Activated T-cell treated with anti-CD3 and anti-CD28 coated beads, Interleukin-2, amount 50 U/mL, for 24 hours (primary cell): Measurements from ENCODE around the gene ADARB2.
"Not testable (repeated sequence)": the region's sequence is repeated elsewhere in the genome, so short reads cannot be mapped to it uniquely, and the experiment has no call there.

Source experiments
- DNase-seq: peaks from one replicate; pipeline ENCODE4 v3.0.0-alpha.2; 2020
- H3K27ac Mint-ChIP-seq: 2 replicates; pipeline ENCODE4 v1.8.0; 2020; ENCODE audit warnings: mild to moderate bottlenecking, mixed read lengths
- H3K27me3 Mint-ChIP-seq: 2 replicates; pipeline ENCODE4 v1.8.0; 2020; ENCODE audit warnings: mixed read lengths
- H3K36me3 Mint-ChIP-seq: 2 replicates; pipeline ENCODE4 v1.8.0; 2020; ENCODE audit warnings: low read depth, mixed read lengths
- H3K4me1 Mint-ChIP-seq: 2 replicates; pipeline ENCODE4 v1.8.0; 2020; ENCODE audit warnings: low read depth, mixed read lengths
- H3K4me3 Mint-ChIP-seq: 2 replicates; pipeline ENCODE4 v1.8.0; 2020; ENCODE audit warnings: mild to moderate bottlenecking, moderate library complexity, mixed read lengths
- H3K9me3 Mint-ChIP-seq: 2 replicates; pipeline ENCODE4 v1.8.0; 2020; ENCODE audit warnings: mixed read lengths

ADARB2 gene

DNA sequence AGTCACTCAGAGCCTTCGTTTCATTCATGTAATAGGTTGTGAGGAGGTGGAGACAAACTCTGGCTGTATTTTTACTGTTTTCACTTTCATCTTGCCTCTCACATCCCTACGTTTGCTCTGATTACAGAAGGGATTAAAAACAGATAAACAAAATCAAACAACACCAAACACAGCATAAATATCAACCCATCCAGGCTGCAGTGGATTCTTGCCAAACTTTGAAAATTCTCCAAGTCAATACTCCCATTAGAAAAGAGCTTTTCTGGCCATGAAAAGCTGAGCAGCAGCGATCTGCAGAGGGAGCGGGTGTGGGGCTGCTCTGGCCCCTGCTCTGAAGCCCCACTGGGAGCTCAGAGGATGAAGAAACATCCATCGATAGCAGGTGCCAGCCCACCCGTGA is 397.9 kb downstream of the ADARB2 start:
- H3K9me3 Mint-ChIP-seq, result no peaks in the 10 kb centered on the region
- no peaks in the 10 kb centered on the region for H3K4me1 Mint-ChIP-seq
- H3K27ac Mint-ChIP-seq, result no peak overlapping the region

DNA sequence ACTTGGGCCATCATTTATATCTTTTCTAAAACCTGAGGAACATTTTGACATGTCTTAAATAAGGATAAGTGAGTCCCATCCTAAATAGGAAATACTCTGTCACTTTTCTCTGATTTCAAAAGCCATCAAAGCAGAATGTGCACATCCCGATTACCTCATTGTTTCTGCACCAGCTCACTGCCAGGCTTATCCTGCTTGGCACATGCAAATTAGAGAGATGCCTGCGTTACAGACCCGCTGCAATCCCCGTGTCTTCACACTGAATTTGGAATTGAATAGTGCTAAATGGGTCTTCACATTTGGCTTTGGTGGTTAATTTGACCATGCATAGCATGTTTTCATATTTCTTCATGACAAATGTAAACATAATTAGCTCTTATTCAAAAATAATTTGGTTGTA is 401.7 kb downstream of the ADARB2 start:
- no peaks in the 10 kb centered on the region for H3K4me1 Mint-ChIP-seq
- H3K27ac Mint-ChIP-seq, result no peak overlapping the region
- no peaks in the 10 kb centered on the region for H3K9me3 Mint-ChIP-seq
- no peak for DNase-seq
- H3K27me3 Mint-ChIP-seq, result peaks cover 40% of the 10 kb centered on the region
- H3K4me3 Mint-ChIP-seq, result no peak overlapping the region
- H3K36me3 Mint-ChIP-seq, result no peaks in the 10 kb centered on the region

More for the DNA sequence above, 397.9 kb downstream of the ADARB2 start:
- Mint-ChIP-seq H3K36me3 (no peaks in the 10 kb centered on the region), H3K27me3 (peaks cover 13% of the 10 kb centered on the region), H3K4me3 (no peak overlapping the region)
- DNase-seq, result no peak

DNA sequence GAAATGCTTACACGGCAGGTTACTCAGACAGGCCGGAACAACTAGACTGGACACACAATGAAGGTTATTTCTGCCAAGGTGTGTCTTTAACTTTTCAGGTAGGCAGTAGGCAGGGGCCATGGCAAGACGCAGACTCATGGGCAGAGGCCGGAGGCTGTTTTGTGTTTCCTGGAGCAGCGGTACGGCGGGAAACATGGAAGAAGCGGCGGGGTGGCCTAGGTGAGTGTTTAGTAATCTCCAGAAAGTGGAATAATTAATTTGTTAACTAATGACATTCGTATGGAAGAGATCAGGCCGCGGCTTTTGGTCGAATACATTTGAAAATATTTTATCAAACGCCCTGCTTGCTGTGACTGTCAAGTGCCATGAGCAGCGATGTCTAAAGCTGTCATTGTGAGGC is 403.3 kb downstream of the ADARB2 start:
- no peaks in the 10 kb centered on the region for H3K9me3 Mint-ChIP-seq
- no peaks in the 10 kb centered on the region for H3K4me1 Mint-ChIP-seq
- no peaks in the 10 kb centered on the region for H3K36me3 Mint-ChIP-seq
- no peak overlapping the region for H3K27ac Mint-ChIP-seq
- DNase-seq, result no peak
- no peak overlapping the region for H3K4me3 Mint-ChIP-seq
- H3K27me3 Mint-ChIP-seq, result peaks cover 48% of the 10 kb centered on the region

DNA sequence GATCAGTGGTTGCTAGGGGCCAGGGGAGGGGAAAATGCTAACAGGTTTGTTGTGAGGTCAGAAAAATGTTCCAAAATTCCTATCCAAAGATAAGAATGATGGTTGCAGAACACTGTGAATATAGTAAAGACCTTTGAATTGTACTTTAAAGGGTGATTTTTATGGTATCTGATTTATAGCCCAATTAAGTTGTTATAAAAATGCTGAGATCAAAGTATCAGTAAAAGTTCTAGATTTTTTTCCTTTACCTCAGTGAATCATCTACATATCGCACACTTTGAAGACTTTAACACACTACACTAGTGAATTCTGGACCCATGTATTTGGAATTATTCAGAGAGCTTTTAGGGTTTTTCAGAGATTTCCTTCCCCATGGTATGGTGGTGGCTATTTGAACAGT is 405.8 kb downstream of the ADARB2 start:
- Mint-ChIP-seq H3K4me1 (no peaks in the 10 kb centered on the region), H3K4me3 (no peak overlapping the region), H3K27me3 (peaks cover 42% of the 10 kb centered on the region), H3K9me3 (no peaks in the 10 kb centered on the region), H3K27ac (no peak overlapping the region), H3K36me3 (no peaks in the 10 kb centered on the region)
- no peak for DNase-seq

DNA sequence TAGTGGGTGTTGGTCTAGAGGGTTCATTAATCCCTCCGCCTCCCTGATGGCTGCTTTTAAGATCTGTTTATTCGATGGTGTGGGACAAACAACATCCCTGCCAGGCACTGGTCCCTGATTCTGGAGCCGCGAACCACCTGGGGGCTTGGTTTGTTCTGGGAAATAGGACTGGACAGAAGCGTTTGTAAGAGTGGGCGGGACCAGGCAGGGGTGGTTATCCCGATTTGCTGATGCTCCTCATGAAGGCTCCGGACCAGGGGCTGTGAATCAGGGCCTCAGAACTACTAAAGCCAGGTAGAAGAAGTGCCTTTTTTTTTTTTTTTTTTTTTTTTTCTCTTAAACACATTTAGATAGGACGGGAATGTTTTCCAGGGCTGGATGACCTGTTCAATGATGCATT is 407.7 kb downstream of the ADARB2 start:
- H3K9me3 Mint-ChIP-seq, result no peaks in the 10 kb centered on the region

DNA sequence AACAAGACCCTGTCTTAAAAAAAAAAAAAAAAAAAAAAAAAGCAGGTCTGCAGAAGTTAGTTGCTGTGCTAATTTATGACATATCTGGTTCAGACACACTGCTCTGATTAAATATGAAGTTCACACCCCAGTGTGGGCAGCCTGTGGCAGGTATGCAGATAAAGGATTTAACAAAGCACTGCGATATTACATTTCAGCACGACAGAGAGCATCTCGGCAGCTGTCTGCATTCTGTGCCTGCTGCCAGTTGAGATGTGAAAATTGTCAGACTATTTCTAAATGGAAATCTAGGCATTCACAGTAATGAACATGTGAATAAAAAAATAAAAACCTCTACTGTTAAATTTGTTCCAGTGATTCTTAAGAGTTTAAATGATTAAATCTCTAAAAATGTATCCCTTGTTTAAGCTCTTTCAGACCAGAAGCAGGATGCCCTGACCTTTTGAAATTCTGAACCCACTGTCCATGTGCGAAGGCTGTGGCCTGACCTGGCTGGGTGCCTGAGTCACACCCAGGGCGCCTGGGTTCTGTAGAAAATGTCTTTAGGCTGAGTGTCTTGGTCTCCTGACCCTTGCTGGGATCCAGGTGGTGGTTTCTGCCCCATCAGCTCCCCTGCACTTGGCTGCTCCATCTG is 408.2 kb downstream of the ADARB2 start:
- H3K27me3 Mint-ChIP-seq, result peaks cover 37% of the 10 kb centered on the region
- no peaks in the 10 kb centered on the region for H3K9me3 Mint-ChIP-seq
- no peaks in the 10 kb centered on the region for H3K36me3 Mint-ChIP-seq
- H3K27ac Mint-ChIP-seq, result no peak overlapping the region
- DNase-seq, result no peak
- H3K4me3 Mint-ChIP-seq, result no peak overlapping the region
- peaks cover 3% of the 10 kb centered on the region for H3K4me1 Mint-ChIP-seq

More for the DNA sequence above, 407.7 kb downstream of the ADARB2 start:
- no peak for DNase-seq
- Mint-ChIP-seq H3K27ac (no peak overlapping the region), H3K36me3 (no peaks in the 10 kb centered on the region), H3K4me1 (peaks cover 3% of the 10 kb centered on the region), H3K4me3 (no peak overlapping the region), H3K27me3 (peaks cover 38% of the 10 kb centered on the region)

DNA sequence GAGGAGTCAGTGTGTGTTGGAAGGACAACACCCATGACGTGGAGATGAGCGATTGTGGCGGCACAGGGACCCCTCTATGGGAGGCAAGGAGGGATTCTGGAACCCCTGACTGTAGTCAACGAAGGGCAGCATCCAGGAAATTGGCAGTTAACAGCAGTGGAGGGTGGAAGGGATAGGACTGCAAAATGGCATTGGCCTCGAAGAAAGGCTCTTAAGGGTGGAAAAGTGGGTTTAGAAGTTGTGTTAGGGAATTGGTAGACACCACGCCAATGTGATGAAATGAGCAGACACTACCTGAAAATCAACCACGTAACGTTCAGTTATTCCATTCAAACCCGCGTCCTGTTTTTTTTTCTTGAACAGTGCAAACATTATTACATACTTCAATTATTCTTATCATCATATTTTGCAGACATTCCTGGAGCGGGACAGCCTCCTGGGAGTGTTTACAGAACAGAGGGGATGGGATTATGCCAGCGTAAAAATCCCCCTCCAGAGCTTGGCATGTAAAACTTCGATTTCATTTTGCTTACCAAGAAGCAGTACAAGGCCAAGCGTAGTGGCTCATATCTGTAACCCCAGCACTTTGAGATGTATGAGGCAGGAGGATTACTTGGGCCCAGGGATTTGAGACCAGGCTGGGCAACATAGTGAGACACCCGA is 409.0 kb downstream of the ADARB2 start:
- H3K27ac Mint-ChIP-seq, result no peak overlapping the region
- H3K9me3 Mint-ChIP-seq, result no peaks in the 10 kb centered on the region
- no peaks in the 10 kb centered on the region for H3K36me3 Mint-ChIP-seq
- peaks cover 36% of the 10 kb centered on the region for H3K27me3 Mint-ChIP-seq
- peaks cover 7% of the 10 kb centered on the region for H3K4me1 Mint-ChIP-seq
- DNase-seq, result no peak
- no peak overlapping the region for H3K4me3 Mint-ChIP-seq

DNA sequence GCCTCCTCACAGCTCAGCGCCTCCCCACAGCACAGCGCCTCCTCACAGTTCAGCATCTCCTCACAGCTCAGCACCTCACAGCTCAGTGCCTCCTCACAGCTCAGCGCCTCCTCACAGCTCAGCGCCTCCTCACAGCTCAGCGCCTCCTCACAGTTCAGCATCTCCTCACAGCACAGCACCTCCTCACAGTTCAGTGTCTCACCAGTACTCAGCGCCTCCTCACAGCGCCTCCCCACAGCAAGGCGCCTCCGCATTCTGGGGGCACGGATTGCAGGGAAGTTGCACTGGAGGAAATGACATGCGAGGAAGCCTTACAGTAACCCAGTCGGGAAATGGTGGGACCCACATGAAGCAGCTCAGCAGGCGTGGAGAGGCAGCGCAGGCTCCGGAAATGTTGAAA is 409.6 kb downstream of the ADARB2 start:
- peaks cover 7% of the 10 kb centered on the region for H3K4me1 Mint-ChIP-seq
- H3K27ac Mint-ChIP-seq, result no peak overlapping the region
- H3K4me3 Mint-ChIP-seq, result no peak overlapping the region
- DNase-seq, result no peak
- no peaks in the 10 kb centered on the region for H3K36me3 Mint-ChIP-seq
- H3K27me3 Mint-ChIP-seq, result peaks cover 31% of the 10 kb centered on the region
- no peaks in the 10 kb centered on the region for H3K9me3 Mint-ChIP-seq

DNA sequence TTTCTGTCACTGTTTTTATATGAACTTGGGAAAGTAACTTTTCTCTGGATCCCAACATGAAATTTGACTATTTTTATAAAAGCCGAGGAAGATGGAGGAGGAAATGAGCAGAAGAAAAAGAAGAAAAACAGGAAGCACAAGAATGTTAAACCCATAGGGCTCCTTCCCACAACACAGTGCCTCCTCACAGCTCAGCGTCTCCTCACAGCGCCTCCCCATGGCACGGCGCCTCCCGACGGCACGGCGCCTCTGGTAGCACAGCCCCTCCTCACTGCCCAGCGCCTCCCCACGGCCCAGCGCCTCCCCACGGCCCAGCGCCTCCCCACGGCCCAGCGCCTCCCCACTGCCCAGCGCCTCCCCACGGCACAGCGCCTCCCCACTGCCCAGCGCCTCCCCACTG is 410.8 kb downstream of the ADARB2 start:
- H3K36me3 Mint-ChIP-seq, H3K9me3 Mint-ChIP-seq, DNase-seq, H3K27ac Mint-ChIP-seq, H3K4me3 Mint-ChIP-seq, H3K4me1 Mint-ChIP-seq: not testable (repeated sequence)
- H3K27me3 Mint-ChIP-seq, result peaks cover 31% of the 10 kb centered on the region

DNA sequence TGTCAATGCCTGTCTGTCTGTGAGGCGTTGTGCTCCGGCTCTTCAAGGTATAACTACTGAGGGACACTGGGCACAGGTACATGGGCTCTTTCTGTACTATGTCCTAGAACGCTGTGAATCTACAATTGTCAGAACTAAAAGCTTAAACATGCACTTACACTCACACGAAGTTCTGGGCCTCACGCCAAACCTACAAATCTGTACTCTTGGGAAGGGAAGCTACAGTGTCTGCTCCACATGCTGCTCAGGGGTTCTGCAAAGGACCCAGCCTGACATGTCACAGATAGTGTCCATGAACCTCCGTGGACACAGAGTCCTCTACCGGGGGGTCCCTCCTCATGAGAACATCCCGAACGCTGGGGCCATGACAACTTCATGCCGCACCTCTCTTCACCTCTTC is 412.4 kb downstream of the ADARB2 start:
- DNase-seq, result no peak
- Mint-ChIP-seq H3K27me3 (peaks cover 29% of the 10 kb centered on the region), H3K4me1 (peaks cover 9% of the 10 kb centered on the region)

DNA sequence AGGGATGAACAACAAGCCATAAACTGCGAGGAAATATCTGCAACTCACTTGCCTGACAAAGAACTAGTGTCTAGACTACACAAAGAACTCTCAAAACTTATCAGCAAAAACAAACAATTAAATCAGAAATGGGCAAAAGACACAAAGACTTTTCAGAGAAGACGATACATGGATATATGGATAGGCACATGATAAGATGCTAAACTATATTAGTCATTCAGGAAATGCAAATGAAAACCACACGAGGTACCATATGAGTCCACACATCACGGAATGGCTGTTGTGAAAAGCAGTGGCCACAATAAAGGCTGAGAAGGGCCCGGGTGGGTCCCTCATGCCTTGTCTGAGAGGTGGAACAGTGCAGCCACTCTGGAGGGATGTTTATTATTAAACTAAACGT is 413.4 kb downstream of the ADARB2 start:
- Mint-ChIP-seq H3K4me1 (peaks cover 9% of the 10 kb centered on the region), H3K9me3 (no peaks in the 10 kb centered on the region), H3K27me3 (peaks cover 27% of the 10 kb centered on the region), H3K27ac (no peak overlapping the region), H3K36me3 (no peaks in the 10 kb centered on the region), H3K4me3 (no peak overlapping the region)
- no peak for DNase-seq

More for the DNA sequence above, 412.4 kb downstream of the ADARB2 start:
- Mint-ChIP-seq H3K9me3 (no peaks in the 10 kb centered on the region), H3K27ac (no peak overlapping the region), H3K4me3 (no peak overlapping the region), H3K36me3 (no peaks in the 10 kb centered on the region)

DNA sequence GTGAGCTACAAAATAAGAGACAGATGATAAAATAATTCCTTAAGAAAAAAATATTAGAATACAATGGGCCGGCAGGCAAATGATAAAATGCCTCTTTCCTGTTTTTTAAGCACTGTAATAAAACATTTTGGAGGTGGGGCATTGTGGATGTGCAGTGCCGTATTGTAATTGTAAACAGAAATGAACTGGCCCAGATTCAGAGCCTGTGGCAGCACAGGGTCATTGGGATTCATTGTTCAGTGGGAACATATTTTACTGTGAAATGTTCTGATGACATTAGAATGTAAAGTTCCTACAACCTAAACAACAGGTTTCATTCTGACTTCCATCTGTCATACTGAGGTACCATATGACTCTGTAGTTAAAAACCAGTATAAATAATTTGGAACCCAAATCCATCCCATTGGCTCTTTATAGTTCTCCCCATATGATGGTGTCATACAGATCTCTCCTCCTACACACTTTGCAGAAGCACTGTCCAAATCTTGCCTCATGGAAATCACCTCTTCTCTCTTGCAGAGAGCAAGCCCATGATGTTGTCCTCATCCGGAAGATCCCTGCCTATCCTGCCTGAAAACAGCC is 416.5 kb downstream of the ADARB2 start:
- no peak overlapping the region for H3K4me3 Mint-ChIP-seq
- H3K27ac Mint-ChIP-seq, result no peak overlapping the region
- peaks cover 38% of the 10 kb centered on the region for H3K27me3 Mint-ChIP-seq
- H3K36me3 Mint-ChIP-seq, result no peaks in the 10 kb centered on the region
- no peaks in the 10 kb centered on the region for H3K9me3 Mint-ChIP-seq
- no peak for DNase-seq
- H3K4me1 Mint-ChIP-seq, result peaks cover 5% of the 10 kb centered on the region

DNA sequence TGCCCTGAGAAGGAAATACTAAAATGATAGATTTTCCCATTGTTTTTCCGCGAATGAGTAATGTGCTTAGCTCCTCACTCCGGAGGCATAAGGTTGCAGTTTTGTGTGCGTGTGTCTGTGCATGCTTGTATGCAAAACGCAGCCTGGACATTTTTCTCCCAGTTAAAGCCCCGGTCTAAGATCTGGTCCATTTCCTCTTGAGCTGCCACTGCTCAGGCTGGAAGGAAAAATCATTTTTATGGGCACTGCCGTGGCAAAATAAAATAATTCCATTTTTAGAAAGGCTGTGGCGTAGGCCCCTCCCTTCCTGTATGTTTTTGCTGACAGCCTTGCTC is 420.5 kb downstream of the ADARB2 start:
- no peak overlapping the region for H3K4me3 Mint-ChIP-seq
- peaks cover 37% of the 10 kb centered on the region for H3K27me3 Mint-ChIP-seq
- no peak overlapping the region for H3K27ac Mint-ChIP-seq
- DNase-seq, result no peak
- H3K9me3 Mint-ChIP-seq, result no peaks in the 10 kb centered on the region
- H3K36me3 Mint-ChIP-seq, result no peaks in the 10 kb centered on the region
- peaks cover 2% of the 10 kb centered on the region for H3K4me1 Mint-ChIP-seq

DNA sequence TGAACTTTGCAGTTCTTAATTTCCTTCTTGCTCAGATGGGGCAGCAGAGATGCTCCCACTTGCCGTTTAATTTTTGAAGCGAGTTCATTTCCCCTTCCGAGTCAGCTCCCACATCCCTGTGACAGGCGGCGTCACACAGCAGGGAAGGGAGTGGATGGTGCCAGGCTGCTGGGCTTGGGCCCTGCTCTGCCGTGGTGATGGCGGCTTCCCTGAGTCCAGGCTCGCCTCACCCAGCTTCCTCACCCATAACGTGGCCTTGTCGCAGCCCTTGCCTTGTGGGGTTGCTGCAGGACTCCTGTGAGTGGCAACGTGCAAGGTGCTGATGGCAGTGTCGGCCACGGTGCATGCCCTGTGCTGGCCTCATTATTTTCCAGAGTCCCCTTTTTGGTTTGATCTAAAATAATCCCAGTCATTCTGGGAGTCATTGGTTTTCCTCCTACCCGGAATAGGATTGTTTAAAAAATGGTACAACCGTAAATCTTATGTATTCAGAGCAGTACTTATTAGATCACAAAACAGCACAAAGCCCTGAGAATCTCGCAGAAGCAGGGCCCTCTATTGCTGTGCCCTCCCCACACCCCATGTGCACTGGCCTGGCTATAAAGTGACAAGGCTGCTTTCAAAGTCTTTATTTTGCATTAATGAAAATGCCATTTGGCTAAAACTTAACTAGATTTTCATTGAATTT is 421.1 kb downstream of the ADARB2 start:
- no peaks in the 10 kb centered on the region for H3K9me3 Mint-ChIP-seq
- H3K36me3 Mint-ChIP-seq, result no peaks in the 10 kb centered on the region
- H3K4me1 Mint-ChIP-seq, result peaks cover 2% of the 10 kb centered on the region
- no peak overlapping the region for H3K27ac Mint-ChIP-seq
- no peak overlapping the region for H3K4me3 Mint-ChIP-seq
- peaks cover 39% of the 10 kb centered on the region for H3K27me3 Mint-ChIP-seq
- no peak for DNase-seq

DNA sequence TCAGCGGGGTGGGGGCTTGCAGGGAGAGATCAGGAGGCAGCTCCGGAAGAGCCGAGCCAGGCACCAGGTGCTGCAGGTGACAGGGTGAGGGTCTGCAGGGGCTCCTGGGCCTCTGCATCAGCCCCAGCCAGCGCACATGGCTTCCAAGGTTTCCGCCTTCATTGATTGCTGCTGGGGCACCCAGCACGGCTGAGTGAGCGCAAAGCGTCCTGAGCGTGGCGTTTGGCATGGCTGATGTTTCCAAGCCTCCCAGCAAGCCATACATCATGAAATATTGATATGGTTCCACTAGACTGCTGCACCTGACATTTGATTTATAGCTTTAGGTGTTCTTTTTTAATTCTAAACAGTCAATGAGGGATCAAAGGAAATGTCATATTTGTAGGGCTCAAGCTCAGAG is 422.1 kb downstream of the ADARB2 start:
- no peaks in the 10 kb centered on the region for H3K4me1 Mint-ChIP-seq
- H3K9me3 Mint-ChIP-seq, result no peaks in the 10 kb centered on the region
- no peak overlapping the region for H3K27ac Mint-ChIP-seq
- H3K27me3 Mint-ChIP-seq, result peaks cover 34% of the 10 kb centered on the region
- H3K4me3 Mint-ChIP-seq, result no peak overlapping the region
- DNase-seq, result no peak
- no peaks in the 10 kb centered on the region for H3K36me3 Mint-ChIP-seq
